Naive thymus-derived CD4-positive, alpha-beta T cell (primary cell): Measurements from ENCODE around the gene C7orf57. TPM values are rescaled to one million over a fixed set of nuclear protein-coding genes. Genes with fewer than 3 reads are reported as not detected.
"Not testable (repeated sequence)": the region's sequence is repeated elsewhere in the genome, so short reads cannot be mapped to it uniquely, and the experiment has no call there.

Experiments used
- ATAC-seq: fragments of 150-1000 bp; cut with Tn5 transposase; 2 replicates; pipeline ENCODE4 v1.10.0; 2021; ENCODE audit warnings: mild to moderate bottlenecking, moderate library complexity
- CTCF ChIA-PET: fragments of 350-600 bp; sonication (Branson Sonifier 250); formaldehyde crosslinking; loops from one replicate; lab custom pipeline; 2021; ENCODE audit warnings: antibody characterized with exemption; lab: Charles Lee
- POLR2A ChIA-PET: fragments of 350-600 bp; sonication (Branson Sonifier 250); formaldehyde crosslinking; loops from one replicate; lab custom pipeline; 2021; ENCODE audit warnings: antibody characterized with exemption, inconsistent platforms; lab: Charles Lee
- DNase-seq, 9 donors: peaks; one replicate each; pipeline versions ENCODE4 v3.0.0 to v3.0.0-alpha.2; 2020 to 2022; ENCODE audit warnings: mixed read lengths in 1 of 9
- H3K27ac ChIP-seq: one replicate; pipeline ENCODE4 v1.7.0; 2013; ENCODE audit warnings: mild to moderate bottlenecking, low read depth, low read length, moderate library complexity
- H3K27me3 ChIP-seq, 2 donors: one replicate each; pipeline ENCODE4 v1.7.0; 2013; ENCODE audit warnings: low read length in 2 of 2, mild to moderate bottlenecking in 2 of 2, moderate library complexity in 2 of 2; ENCODE audit not compliant: control insufficient read depth in 2 of 2, insufficient read depth in 2 of 2
- H3K36me3 ChIP-seq, 3 experiments: 1 replicate in 2 of 3; 2 replicates in 1 of 3; pipeline ENCODE4 v1.7.0; 2013; ENCODE audit warnings: low read length in 3 of 3, mild to moderate bottlenecking in 3 of 3, moderate library complexity in 1 of 3; ENCODE audit not compliant: insufficient read depth in 3 of 3, control insufficient read depth in 2 of 3
- H3K4me1 ChIP-seq, 2 donors: one replicate each; pipeline ENCODE4 v1.7.0; 2013; ENCODE audit warnings: low read length in 2 of 2, mild to moderate bottlenecking in 2 of 2, moderate library complexity in 1 of 2; ENCODE audit not compliant: control insufficient read depth in 2 of 2, insufficient read depth in 2 of 2
- H3K4me3 ChIP-seq: 2 replicates; pipeline ENCODE4 v1.7.0; 2013; ENCODE audit warnings: mild to moderate bottlenecking, low read length
- H3K9me3 ChIP-seq, 3 experiments: 1 replicate in 2 of 3; 2 replicates in 1 of 3; pipeline ENCODE4 v1.7.0; 2013; ENCODE audit warnings: low read length in 3 of 3; ENCODE audit not compliant: control insufficient read depth in 2 of 3
- H3K27ac Mint-ChIP-seq, 9 donors: one replicate each; pipeline ENCODE4 v1.8.0; 2020 to 2022; ENCODE audit warnings: mixed read lengths in 9 of 9, mild to moderate bottlenecking in 8 of 9, moderate library complexity in 5 of 9, inconsistent platforms in 2 of 9
- H3K27me3 Mint-ChIP-seq, 5 donors: one replicate each; pipeline ENCODE4 v1.8.0; 2021 to 2022; ENCODE audit warnings: mixed read lengths in 5 of 5, mild to moderate bottlenecking in 1 of 5
- H3K36me3 Mint-ChIP-seq, 5 donors: one replicate each; pipeline ENCODE4 v1.8.0; 2020 to 2022; ENCODE audit warnings: mixed read lengths in 5 of 5, mild to moderate bottlenecking in 3 of 5, inconsistent platforms in 1 of 5
- H3K4me1 Mint-ChIP-seq, 7 donors: one replicate each; pipeline ENCODE4 v1.8.0; 2020 to 2022; ENCODE audit warnings: mixed read lengths in 7 of 7, mild to moderate bottlenecking in 3 of 7, inconsistent platforms in 1 of 7
- H3K4me3 Mint-ChIP-seq, 10 donors: one replicate each; pipeline ENCODE4 v1.8.0; 2020 to 2022; ENCODE audit warnings: mild to moderate bottlenecking in 10 of 10, mixed read lengths in 10 of 10, moderate library complexity in 6 of 10, inconsistent platforms in 2 of 10
- H3K9me3 Mint-ChIP-seq, 11 donors: one replicate each; pipeline ENCODE4 v1.8.0; 2020 to 2022; ENCODE audit warnings: mixed read lengths in 11 of 11, mild to moderate bottlenecking in 4 of 11, inconsistent platforms in 1 of 11, moderate library complexity in 1 of 11
- intact Hi-C, 2 donors: fragments of 100-400 bp; cut with micrococcal nuclease; formaldehyde crosslinking; loops; one replicate each; pipeline ENCODE4 v1.15.1; 2023
- polyA plus RNA-seq, 2 donors: library from polyadenylated mRNA; unstranded; fragments of 300-500 nt; fragmentation: Illumina TruSeq; gene quantifications; one replicate each; pipeline ENCODE4 v1.2.3, GENCODE V29; 2021
- total RNA-seq, 6 experiments: library from RNA in 5 of 6; stranded (reverse) in 5 of 6; gene quantifications; 1 replicate in 5 of 6; 2 replicates in 1 of 6; pipeline ENCODE4 v1.2.3 and lab custom pipeline; 2021 to 2026

Gene C7orf57
- total and polyA plus RNA-seq, 7 experiments from 2014 or later, result 0.08 to 0.80 (median 0.15) TPM; not detected in 3

- intact Hi-C loops, result loop anchor here (1.0 kb wide), 8 partner anchors 13 to 163 kb away; partner anchors contain the start of genes C7orf57 (in 2 of the 2), HUS1 (in 2 of the 2) and UPP1 (in 2 of the 2)
- Histone ChIP-seq H3K36me3 (no peaks in the 10 kb centered on the region), H3K27ac (peak overlapping the region; percentile 59), H3K4me3 (peak overlapping the region; percentile 84), H3K4me1 (peaks cover 12% of the 10 kb centered on the region in 2 donors), H3K27me3 (no peaks in the 10 kb centered on the region), H3K9me3 (no peaks in the 10 kb centered on the region)
- DNase-seq, result peak; percentile 63 to 86 (median 83)
- Mint-ChIP-seq H3K4me1 (peaks cover 13 to 24% (median 20%) of the 10 kb centered on the region in 7 donors), H3K4me3 (peak overlapping the region; percentile 85 to 98 (median 94)), H3K27ac (peak overlapping the region; percentile 86 to 99 (median 94)), H3K36me3 (peaks cover 0 to 8% (median 0%) of the 10 kb centered on the region in 5 donors), H3K9me3 (peaks cover 0 to 11% (median 0%) of the 10 kb centered on the region in 11 donors), H3K27me3 (no peaks in the 10 kb centered on the region)
- POLR2A ChIA-PET, result interaction anchor here (0.7 to 2.7 kb wide), 14 partner anchors 9 to 123 kb away, joined by 3 to 37 read pairs (median 5); partner anchors contain the start of gene UPP1
- ATAC-seq, result peak; percentile 99
- CTCF ChIA-PET, result interaction anchor here (0.8 to 3.8 kb wide), 12 partner anchors 9 to 116 kb away, joined by 3 to 91 read pairs (median 4); partner anchors contain the start of gene UPP1
Observed at GRCh38 chr7:47991741-47992311, 43.5 kb upstream of the C7orf57 start.

GRCh38 chr7:47992446-47992845 lies 42.9 kb upstream of the C7orf57 start:
- Histone ChIP-seq H3K27me3 (no peaks in the 10 kb centered on the region), H3K9me3 (no peaks in the 10 kb centered on the region), H3K4me3 (peak overlapping the region; percentile 84), H3K27ac (peak overlapping the region; percentile 59), H3K4me1 (peaks cover 12% of the 10 kb centered on the region in 2 donors), H3K36me3 (no peaks in the 10 kb centered on the region)
- Mint-ChIP-seq H3K4me3 (peak overlapping the region; percentile 85 to 98 (median 94)), H3K9me3 (peaks cover 0 to 11% (median 0%) of the 10 kb centered on the region in 11 donors), H3K4me1 (peaks cover 13 to 24% (median 20%) of the 10 kb centered on the region in 7 donors), H3K27ac (peak overlapping the region; percentile 86 to 99 (median 94)), H3K27me3 (no peaks in the 10 kb centered on the region), H3K36me3 (peaks cover 0 to 8% (median 0%) of the 10 kb centered on the region in 5 donors)
- ChIA-PET CTCF (interaction anchor here (1.0 to 3.8 kb wide), 8 partner anchors 8 to 115 kb away, joined by 4 to 91 read pairs (median 5); no protein-coding TSS in a partner anchor), POLR2A (interaction anchor here (0.9 to 2.7 kb wide), 13 partner anchors 10 to 122 kb away, joined by 3 to 37 read pairs (median 5); partner anchors contain the start of gene UPP1)
- intact Hi-C loops, result loop anchor here in 1 of 2 donors (1.0 kb wide), 2 partner anchors 43 to 54 kb away; partner anchors contain the start of gene C7orf57
- no peak for DNase-seq
- ATAC-seq, result no peak

- CTCF ChIA-PET, result no interaction called here
- Mint-ChIP-seq H3K27ac (no peak overlapping the region), H3K4me1 (peaks cover 0 to 5% (median 0%) of the 10 kb centered on the region in 7 donors), H3K36me3 (peaks cover 0 to 9% (median 0%) of the 10 kb centered on the region in 5 donors), H3K27me3 (peaks cover 0 to 16% (median 0%) of the 10 kb centered on the region in 5 donors), H3K4me3 (no peak overlapping the region), H3K9me3 (peaks cover 0 to 12% (median 0%) of the 10 kb centered on the region in 11 donors)
- Histone ChIP-seq H3K27ac (no peak overlapping the region), H3K27me3 (no peaks in the 10 kb centered on the region), H3K9me3 (no peaks in the 10 kb centered on the region), H3K4me1 (no peaks in the 10 kb centered on the region), H3K36me3 (no peaks in the 10 kb centered on the region), H3K4me3 (no peak overlapping the region)
- no peak for DNase-seq
- ATAC-seq, result no peak
- intact Hi-C loops, result no loop called here
- POLR2A ChIA-PET, result no interaction called here
Observed at GRCh38 chr7:47999413-47999812, 35.9 kb upstream of the C7orf57 start.

GRCh38 chr7:48000164-48000563 lies 35.2 kb upstream of the C7orf57 start:
- H3K27ac ChIP-seq, H3K27ac Mint-ChIP-seq, H3K36me3 Mint-ChIP-seq, POLR2A ChIA-PET, H3K4me3 Mint-ChIP-seq, H3K27me3 ChIP-seq, ATAC-seq, H3K4me1 ChIP-seq, H3K36me3 ChIP-seq, DNase-seq, H3K4me1 Mint-ChIP-seq, H3K9me3 ChIP-seq, H3K4me3 ChIP-seq, H3K9me3 Mint-ChIP-seq: not testable (repeated sequence)
- H3K27me3 Mint-ChIP-seq, result peaks cover 0 to 22% (median 3%) of the 10 kb centered on the region in 5 donors
- CTCF ChIA-PET, result interaction anchor here (0.8 kb wide), 1 partner anchor 8 kb away, joined by 4 read pairs; no protein-coding TSS in a partner anchor
- intact Hi-C loops, result loop anchor here in 1 of 2 donors (5.0 kb wide), 1 partner anchor 427 kb away; no protein-coding TSS in a partner anchor

- no peaks in the 10 kb centered on the region for H3K27me3 ChIP-seq
- no peak overlapping the region for H3K27ac ChIP-seq
- no peak overlapping the region for H3K27ac Mint-ChIP-seq
- no peaks in the 10 kb centered on the region for H3K4me1 Mint-ChIP-seq
- DNase-seq (no peak), ATAC-seq (no peak)
- peaks cover 0 to 24% (median 3%) of the 10 kb centered on the region in 5 donors for H3K27me3 Mint-ChIP-seq
- peaks cover 0 to 5% (median 0%) of the 10 kb centered on the region in 11 donors for H3K9me3 Mint-ChIP-seq
- POLR2A ChIA-PET, result no interaction called here
- intact Hi-C loops, result loop anchor here in 1 of 2 donors (5.0 kb wide), 1 partner anchor 423 kb away; no protein-coding TSS in a partner anchor
- no peak overlapping the region for H3K4me3 ChIP-seq
- no peaks in the 10 kb centered on the region for H3K4me1 ChIP-seq
- no peak overlapping the region for H3K4me3 Mint-ChIP-seq
- no peaks in the 10 kb centered on the region for H3K36me3 ChIP-seq
- no peaks in the 10 kb centered on the region for H3K9me3 ChIP-seq
- CTCF ChIA-PET, result no interaction called here
- peaks cover 0 to 2% (median 0%) of the 10 kb centered on the region in 5 donors for H3K36me3 Mint-ChIP-seq
Observed at GRCh38 chr7:48004032-48004431, 31.3 kb upstream of the C7orf57 start.

GRCh38 chr7:48004638-48005037 lies 30.7 kb upstream of the C7orf57 start:
- Mint-ChIP-seq H3K9me3 (peaks cover 0 to 5% (median 0%) of the 10 kb centered on the region in 11 donors), H3K36me3 (peaks cover 0 to 2% (median 0%) of the 10 kb centered on the region in 5 donors), H3K4me3 (no peak overlapping the region), H3K27me3 (peaks cover 0 to 24% (median 4%) of the 10 kb centered on the region in 5 donors), H3K4me1 (no peaks in the 10 kb centered on the region), H3K27ac (no peak overlapping the region)
- ChIA-PET POLR2A (no interaction called here), CTCF (no interaction called here)
- Histone ChIP-seq H3K4me1 (no peaks in the 10 kb centered on the region), H3K27me3 (no peaks in the 10 kb centered on the region), H3K9me3 (no peaks in the 10 kb centered on the region), H3K4me3 (no peak overlapping the region), H3K36me3 (no peaks in the 10 kb centered on the region), H3K27ac (no peak overlapping the region)
- no peak for ATAC-seq
- intact Hi-C loops, result loop anchor here in 1 of 2 donors (5.0 kb wide), 1 partner anchor 423 kb away; no protein-coding TSS in a partner anchor
- DNase-seq, result no peak
